ENCODE data around the gene UBTF. TPM values are rescaled to one million over a fixed set of nuclear protein-coding genes. Genes with fewer than 3 reads are reported as not detected.

The UBTF gene
- total and polyA plus RNA-seq, 2 of the 4 experiments (the other 2 are of a cell fraction) = 29.7 to 42.1 TPM

DNA sequence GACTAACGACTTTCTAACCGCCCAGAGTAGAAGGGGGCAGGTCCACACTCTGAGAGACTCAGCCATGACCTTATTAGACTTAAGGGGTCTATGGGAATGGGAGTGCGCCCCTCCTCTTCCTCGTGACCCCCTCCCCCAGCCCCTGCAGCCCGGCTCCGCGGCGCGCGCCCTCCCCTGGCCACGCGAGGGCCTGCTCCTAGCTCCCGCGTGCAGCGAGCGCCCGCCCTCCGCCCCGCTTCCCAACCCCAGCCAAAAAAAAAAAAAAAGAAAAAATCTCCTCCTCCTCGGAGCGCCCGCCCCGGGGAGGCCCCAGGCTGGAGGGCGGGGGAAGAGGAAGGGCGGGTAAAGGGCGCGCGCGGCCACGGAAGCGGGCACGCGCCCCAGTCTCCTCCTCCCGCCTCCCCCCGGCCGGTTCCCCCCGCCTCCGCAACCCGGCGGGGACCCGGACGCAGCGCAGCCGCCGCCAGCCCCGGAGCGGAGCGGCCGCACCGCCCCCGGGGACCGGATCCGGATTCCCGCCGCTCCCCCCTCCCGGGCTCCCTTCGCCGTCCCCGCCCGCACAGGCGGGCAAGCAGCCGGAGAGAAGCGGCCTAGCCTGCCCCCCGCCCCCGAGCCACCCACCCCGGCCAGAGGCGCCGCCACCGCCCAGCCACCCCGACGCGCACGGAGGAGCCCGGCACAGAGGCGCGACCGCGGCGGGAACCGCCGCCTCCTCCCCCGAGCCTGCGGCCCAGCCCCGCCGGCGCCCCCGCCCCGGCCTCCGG is 949 bp downstream of the UBTF start:
- ChIA-PET CTCF (interaction anchor here (1.0 kb wide), 1 partner anchor 9 kb away, joined by 6 read pairs; no protein-coding TSS in a partner anchor), POLR2A (ENCODE audit: unreplicated experiment) (interaction anchor here (0.6 to 0.7 kb wide), 5 partner anchors 10 to 119 kb away, joined by 3 to 14 read pairs (median 8); no protein-coding TSS in a partner anchor)
- Histone ChIP-seq H4K5ac (ENCODE audit: low read depth, low read length) (no peak overlapping the region), H3K9ac (ENCODE audit: low read depth, low read length) (peak overlapping the region; percentile 86), H2AK9ac (replicated peaks; ENCODE audit: low read depth, low read length, poor library complexity) (peak overlapping the region; percentile 94), H3K27ac (ENCODE audit: insufficient read depth, low read length) (peak overlapping the region; percentile 92), H3K9me1 (ENCODE audit: insufficient read depth, low read length) (peaks cover 20% of the 10 kb centered on the region), H4K20me1 (ENCODE audit: insufficient read depth, low read length) (peaks cover 28% of the 10 kb centered on the region), H3K56ac (ENCODE audit: extremely low read depth, insufficient read depth, low read length) (peak overlapping the region; percentile 48; the same call in 1 of the 2 replicates), H2BK20ac (ENCODE audit: low read depth, low read length) (no peak overlapping the region), H2AK5ac (ENCODE audit: low read depth, low read length) (peak overlapping the region; percentile 65), H3K27me3 (ENCODE audit: control insufficient read depth, insufficient read depth, low read length) (no peaks in the 10 kb centered on the region), H3K14ac (replicated peaks; ENCODE audit: low read depth, low read length) (peak overlapping the region; percentile 79), H3K79me1 (ENCODE audit: low read depth in 1 of 2, low read length in 2 of 2) (peaks cover 32 to 66% of the 10 kb centered on the region in 2 experiments), H2AFZ (replicated peaks; ENCODE audit: low read length, poor library complexity) (peak overlapping the region; percentile 77), H3K4me2 (ENCODE audit: low read depth, low read length) (peak overlapping the region; percentile 90), H4K91ac (ENCODE audit: insufficient read depth, low read depth, low read length) (peak overlapping the region; percentile 7; the same call in 1 of the 2 replicates), H3K36me3 (ENCODE audit: control insufficient read depth, insufficient read depth, low read length) (peaks cover 34% of the 10 kb centered on the region), H3K23ac (ENCODE audit: low read depth, low read length) (peak overlapping the region; percentile 62; the same call in 1 of the 2 replicates), H3K4ac (ENCODE audit: low read depth, low read length) (peak overlapping the region; percentile 73), H2BK15ac (ENCODE audit: low read depth, low read length) (no peak overlapping the region), H2BK5ac (ENCODE audit: low read depth, low read length, poor library complexity, severe bottlenecking) (peak overlapping the region; percentile 78), H2BK120ac (ENCODE audit: low read depth, low read length) (no peak overlapping the region), H3K18ac (ENCODE audit: low read depth, low read length) (peak overlapping the region; percentile 3; the same call in 1 of the 2 replicates), H4K8ac (ENCODE audit: low read depth in 2 of 2, low read length in 2 of 2) (peak overlapping the region; percentile 15 to 86; a peak in 3 of 4 replicates), H3K4me3 (ENCODE audit: insufficient read depth, low read depth, low read length) (peak overlapping the region; percentile 61), H3K9me3 (ENCODE audit: control insufficient read depth, insufficient read depth, low read length) (no peaks in the 10 kb centered on the region), H3K4me1 (ENCODE audit: control insufficient read depth, insufficient read depth, low read length) (peaks cover 12% of the 10 kb centered on the region)
- DNase-seq (peak; percentile 83), ATAC-seq (ENCODE audit: low read depth) (peak; percentile 66)
- BruUV-seq (replicated peaks) = no TSS peak
- intact Hi-C loops (cut with micrococcal nuclease) = loop anchor here (1.0 to 10.0 kb wide), 2 partner anchors 107 to 286 kb away; partner anchors contain the start of gene GPATCH8
- WGBS, 2 experiments (ENCODE audit: extremely low coverage in 2 of 2, insufficient read length in 1 of 2) = 0% methylated on average over 2 of the region's 89 CpGs; no CpG with 5 or more reads in 1 of the 2 experiments
- dilution Hi-C loops (cut with HindIII; ENCODE audit: low sequenced_read_pairs, unreplicated experiment) = no loop called here
- TF ChIP-seq RAD21 (IDR thresholded peaks at IDR 0.05; ENCODE audit: low read length) (peak; percentile 31), POLR2A (IDR thresholded peaks at IDR 0.05; ENCODE audit: low read depth, low read length) (peak; percentile 42; the same call in 1 of the 2 replicates), RCOR1 (IDR thresholded peaks at IDR 0.05; ENCODE audit: insufficient replicate concordance, low read length) (no peak), CHD1 (IDR thresholded peaks at IDR 0.05; ENCODE audit: low read depth, low read length) (no peak), RFX5 (IDR thresholded peaks at IDR 0.05; ENCODE audit: low read depth, low read length) (no peak), CEBPB (IDR thresholded peaks at IDR 0.05; ENCODE audit: low read depth, low read length) (no peak), CTCF (conservative IDR thresholded peaks at IDR 0.05; ENCODE audit: low read depth, low read length) (peak; percentile 66), USF2 (IDR thresholded peaks at IDR 0.05; ENCODE audit: low read depth, low read length) (no peak), SMC3 (IDR thresholded peaks at IDR 0.05; ENCODE audit: low read depth, low read length) (peak; percentile 43; the same call in 1 of the 2 replicates), MXI1 (IDR thresholded peaks at IDR 0.05; ENCODE audit: borderline replicate concordance, low read depth, low read length) (peak; percentile 45; the same call in 1 of the 2 replicates), MAZ (IDR thresholded peaks at IDR 0.05; ENCODE audit: borderline replicate concordance, low read depth, low read length) (peak; percentile 97)
- TF ChIP-seq, protein P1, sequence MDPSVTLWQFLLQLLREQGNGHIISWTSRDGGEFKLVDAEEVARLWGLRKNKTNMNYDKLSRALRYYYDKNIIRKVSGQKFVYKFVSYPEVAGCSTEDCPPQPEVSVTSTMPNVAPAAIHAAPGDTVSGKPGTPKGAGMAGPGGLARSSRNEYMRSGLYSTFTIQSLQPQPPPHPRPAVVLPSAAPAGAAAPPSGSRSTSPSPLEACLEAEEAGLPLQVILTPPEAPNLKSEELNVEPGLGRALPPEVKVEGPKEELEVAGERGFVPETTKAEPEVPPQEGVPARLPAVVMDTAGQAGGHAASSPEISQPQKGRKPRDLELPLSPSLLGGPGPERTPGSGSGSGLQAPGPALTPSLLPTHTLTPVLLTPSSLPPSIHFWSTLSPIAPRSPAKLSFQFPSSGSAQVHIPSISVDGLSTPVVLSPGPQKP (IDR thresholded peaks at IDR 0.05; ENCODE audit: borderline replicate concordance, low read depth, low read length) = no peak
- in situ Hi-C loops (cut with MboI; ENCODE audit: low sequenced_read_pairs) = loop anchor here (25.0 kb wide), 2 partner anchors 294 to 419 kb away; partner anchors contain the start of gene GPATCH8

Data from IMR-90 (cell line).